GM15510 (cell line): Measurements from ENCODE around the gene TMPRSS5.

Experiments
- POLR2A ChIP-seq: IDR thresholded peaks from 3 replicates; pipeline ENCODE4 v1.6.1; 2011; ENCODE audit warnings: borderline replicate concordance; ENCODE audit not compliant: insufficient read length; ENCODE audit errors: extremely low read depth

The TMPRSS5 gene

DNA sequence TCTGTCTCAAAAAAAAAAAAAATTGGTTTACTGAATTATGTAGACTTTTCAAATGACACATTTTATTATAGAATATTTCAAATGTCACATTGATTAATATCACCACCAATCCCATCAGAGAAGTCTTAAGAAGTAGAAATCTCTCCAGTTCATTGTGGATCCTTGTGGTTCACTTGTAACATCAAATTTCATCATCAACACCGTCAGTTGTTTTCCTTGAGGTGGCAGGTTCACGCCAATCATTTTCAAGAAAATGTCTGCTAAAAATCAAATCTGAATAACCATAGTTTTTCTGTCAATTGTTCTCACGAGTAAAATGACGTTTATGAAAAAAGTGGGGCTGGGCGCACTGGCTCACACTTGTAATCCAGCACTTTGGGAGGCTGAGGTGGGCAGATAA lies 50.3 kb downstream of the TMPRSS5 start:
- TF ChIP-seq POLR2A = no peak

DNA sequence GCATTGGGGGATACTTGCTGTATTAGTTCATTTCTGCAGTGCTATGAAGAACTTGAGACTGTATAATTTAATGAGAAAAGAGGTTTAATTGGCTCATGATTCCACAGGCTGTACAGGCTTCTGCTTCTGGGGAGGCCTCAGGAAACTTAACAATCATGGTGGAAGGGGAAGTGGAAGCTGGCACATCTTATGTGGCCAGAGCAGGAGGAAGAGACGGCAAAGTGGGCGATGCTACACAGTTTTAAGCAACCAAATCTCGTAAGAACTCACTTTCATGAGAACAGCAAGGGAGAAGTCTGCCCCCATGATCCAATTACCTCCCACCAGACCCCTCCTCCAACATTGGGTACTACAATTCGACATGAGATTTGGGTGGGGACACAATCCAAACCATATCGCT lies 55.1 kb downstream of the TMPRSS5 start:
- TF ChIP-seq POLR2A = no peak

DNA sequence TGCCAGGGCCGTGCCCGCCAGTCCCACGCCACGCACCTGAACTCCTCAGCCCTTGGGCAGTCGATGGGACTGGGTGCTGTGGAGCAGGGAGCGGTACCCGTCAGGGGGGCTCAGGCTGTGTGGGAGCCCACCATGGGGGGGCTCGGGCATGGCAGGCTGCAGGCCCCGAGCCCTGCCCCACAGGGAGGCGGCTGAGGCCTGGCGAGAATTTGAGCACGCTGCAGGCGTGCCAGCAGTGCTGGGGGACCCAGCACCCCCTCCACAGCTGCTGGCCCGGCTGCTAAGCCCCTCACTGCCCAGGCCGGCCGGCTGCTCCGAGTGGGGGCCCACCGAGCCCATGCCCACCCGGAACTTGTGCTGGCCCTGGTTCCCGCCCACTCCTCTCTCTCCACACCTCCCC lies 56.8 kb downstream of the TMPRSS5 start:
- TF ChIP-seq POLR2A = no peak

DNA sequence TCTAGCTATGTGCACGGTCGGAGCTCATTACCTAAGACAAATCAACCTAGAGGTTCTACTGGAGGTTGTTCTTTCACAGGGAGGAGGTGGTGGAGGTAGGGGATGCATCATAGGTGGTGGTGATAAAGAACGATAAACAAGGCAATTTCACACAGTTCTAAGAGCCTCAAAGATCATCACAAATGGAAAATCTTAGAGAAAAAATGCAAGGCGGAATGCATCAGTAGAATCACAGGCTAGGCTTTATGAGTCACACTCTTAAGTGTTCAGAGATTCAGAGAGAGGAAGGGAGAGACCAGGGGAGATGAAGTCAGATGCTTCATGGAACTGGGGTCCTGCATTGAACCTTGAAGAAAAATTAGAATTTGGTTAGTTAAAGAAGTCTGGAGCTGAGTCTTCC lies 58.3 kb downstream of the TMPRSS5 start:
- no peak for TF ChIP-seq POLR2A

DNA sequence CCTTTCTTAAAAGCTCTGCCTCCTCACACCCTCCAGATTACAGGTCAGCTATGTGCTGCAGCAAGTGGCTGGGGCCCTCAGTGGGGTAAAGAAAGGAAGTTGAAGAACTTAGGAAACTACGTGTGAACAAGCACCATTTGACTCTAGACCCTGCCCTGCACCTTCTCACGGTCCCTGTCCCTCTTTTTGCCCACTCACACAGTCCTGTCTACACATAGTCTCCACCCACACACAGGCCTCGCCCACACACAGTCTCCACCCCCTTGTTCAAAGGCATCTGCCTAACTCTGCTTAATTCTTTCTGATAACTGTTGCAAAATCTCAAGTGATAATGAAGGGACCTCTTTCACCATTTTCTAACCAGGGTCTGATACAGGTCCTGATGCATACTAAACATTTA lies 59.0 kb downstream of the TMPRSS5 start:
- TF ChIP-seq POLR2A = no peak

DNA sequence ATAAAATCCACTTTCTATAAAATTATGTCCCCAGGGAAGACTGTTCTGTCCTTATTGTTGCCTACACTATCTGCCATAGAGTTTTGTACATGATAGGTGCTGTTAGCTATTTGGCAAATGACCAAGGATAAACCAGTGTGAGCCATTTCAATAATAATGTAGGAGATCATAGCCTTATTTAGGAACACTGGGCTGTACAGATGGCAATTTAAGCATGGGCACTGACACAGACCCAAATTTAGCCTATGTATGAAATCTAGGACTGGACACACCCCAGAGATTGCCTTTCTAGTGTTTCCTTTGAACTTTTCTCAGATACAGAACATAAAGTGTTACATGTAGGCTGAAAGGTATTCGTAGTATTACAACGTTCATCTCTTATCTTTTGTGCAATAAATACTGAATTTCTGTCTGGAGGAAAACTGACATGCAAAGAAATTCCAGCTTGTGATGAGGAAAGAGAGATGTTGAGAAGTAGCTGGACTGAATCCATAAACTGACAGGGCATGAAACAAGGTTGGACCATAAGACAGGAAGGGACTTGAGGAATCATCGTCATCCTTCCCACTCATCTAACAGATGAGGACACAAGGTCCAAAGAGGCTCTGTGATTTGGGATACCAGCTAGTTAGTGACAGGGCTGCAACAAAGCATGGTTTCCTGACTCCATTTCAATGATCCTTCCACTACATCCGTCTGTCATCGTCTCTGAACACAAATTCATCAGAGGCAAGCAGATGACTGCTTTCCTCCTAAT lies 60.3 kb downstream of the TMPRSS5 start:
- TF ChIP-seq POLR2A = no peak

DNA sequence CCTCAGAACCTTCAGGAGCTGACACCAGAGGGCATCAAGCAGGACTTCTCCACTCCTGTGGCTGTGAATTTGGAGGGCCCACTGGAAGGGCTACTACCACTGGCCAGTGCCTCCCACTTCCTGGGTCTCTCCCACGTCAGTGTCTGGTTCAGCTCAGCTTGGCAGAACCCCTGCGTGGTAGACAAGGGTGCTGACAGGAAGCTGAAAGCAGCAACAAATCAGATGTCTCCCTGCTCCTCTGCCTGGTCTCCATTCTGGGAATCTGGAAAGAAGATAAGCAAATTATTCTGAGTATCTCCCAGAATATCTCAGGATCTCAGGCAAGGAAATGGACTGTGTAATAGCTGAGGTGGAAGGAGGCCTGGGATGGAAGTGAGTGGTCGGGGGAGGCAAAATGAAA lies 61.5 kb downstream of the TMPRSS5 start:
- TF ChIP-seq POLR2A = no peak

DNA sequence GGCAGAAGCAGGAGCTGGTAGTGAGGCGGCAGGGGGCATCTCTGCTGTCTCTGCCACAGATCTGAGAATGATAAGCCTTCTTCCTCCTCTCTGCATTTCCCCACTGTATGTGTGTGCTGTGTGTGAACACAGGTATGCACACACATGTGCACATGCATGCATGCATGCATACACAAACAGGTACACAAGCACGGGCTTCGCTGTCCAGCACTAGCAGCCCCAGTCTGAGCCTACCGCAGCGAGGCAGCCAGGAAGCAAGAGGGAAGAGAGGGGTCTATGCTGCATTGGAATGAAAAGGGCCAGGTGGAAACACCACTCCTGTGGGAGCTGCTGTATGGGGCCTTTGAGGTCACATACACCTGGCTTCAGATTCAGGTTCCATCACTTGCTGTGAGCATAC lies 62.4 kb downstream of the TMPRSS5 start:
- TF ChIP-seq POLR2A = no peak

DNA sequence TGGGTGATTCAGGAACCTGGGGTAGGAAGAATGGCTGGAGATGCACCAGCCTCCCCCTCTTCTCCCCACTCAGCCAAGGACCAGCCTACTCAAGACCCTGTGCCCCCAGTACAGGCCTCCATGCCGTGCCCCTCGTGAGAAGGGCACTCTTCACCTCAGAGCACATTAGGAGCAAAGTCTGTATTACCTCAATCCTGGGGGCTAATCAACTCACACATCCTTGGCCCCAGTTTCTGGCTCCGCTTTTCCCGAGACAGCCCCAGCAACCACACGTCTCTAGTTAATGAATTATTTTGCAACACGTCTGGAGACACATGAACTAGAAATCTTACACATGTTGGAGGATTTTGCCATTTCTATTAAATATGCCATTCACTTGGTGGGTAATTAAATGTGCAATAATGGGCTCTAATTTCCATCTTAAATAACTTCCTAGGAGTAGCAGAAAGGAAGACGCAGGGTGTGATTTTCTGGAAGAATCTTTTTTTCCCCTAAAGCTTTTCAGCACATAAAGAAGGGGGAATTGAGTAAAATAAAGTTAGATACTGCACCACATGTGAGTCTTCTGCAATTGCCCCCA lies 63.0 kb downstream of the TMPRSS5 start:
- TF ChIP-seq POLR2A = no peak

DNA sequence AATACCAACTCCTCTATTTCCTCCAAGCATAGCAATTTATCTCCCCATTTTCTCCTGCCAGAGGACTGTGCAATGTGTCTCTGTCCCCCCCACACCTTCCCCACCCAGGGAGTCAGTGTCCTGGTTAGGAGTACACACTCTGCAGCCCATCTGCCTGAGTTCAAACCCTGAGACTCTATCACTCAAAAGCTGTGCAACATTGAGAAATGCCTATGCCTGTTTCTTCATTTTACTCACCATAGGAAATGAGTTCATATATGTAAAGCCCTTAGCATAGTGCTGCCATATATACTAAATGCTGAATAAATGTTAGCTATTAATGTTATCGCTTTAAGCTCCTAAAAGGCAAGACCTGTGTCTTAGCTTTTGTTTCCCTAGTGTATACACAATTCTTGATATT lies 64.0 kb downstream of the TMPRSS5 start:
- no peak for TF ChIP-seq POLR2A

DNA sequence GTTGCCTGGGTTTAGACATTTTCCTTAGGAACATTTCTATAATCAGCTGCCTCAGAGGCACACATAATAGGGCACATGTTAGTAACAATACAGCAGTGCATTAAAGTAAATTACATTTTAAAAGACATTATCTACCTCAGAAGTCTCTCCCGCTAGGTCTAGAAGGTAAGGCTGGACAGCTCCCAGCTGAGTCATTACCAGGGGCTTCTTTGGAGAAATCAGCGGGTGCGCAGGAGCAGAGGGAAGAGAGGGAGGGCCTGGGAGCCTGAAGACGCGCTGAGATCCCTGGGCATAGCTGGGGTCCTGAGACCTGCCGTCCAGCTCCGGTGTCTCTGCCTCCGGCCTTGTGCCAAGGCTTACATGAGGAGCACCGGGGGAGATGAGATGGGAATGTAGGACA lies 67.7 kb downstream of the TMPRSS5 start:
- no peak for TF ChIP-seq POLR2A

DNA sequence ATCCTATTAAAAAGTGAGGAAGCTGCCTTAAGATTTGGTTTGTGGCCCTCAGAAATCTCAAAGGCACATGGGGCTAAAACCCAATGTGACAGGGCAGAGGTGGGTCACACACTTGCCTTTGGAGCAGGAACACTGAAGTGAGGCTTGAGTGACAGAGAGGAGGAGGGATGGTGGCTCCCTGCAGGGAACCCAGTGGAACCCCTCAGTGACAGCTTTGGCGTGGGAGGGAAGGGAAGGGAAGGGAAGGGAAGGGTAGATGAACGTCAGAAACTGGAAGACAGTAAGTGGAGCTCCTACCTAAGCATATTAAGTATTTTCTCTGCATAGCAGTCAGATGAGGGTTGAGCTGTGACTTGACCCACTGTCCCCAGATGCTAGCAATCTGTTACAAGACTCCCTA lies 68.5 kb downstream of the TMPRSS5 start:
- TF ChIP-seq POLR2A = no peak
